ENCODE measurements around the gene ADAMTS6.

- TF ChIP-seq CTCF (IDR thresholded peaks at IDR 0.05) (no peak), EZH2 (IDR thresholded peaks at IDR 0.05; ENCODE audit: borderline replicate concordance, insufficient read depth, low read depth, low read length, poor library complexity, severe bottlenecking) (no peak)
These were observed 139.9 kb downstream of the ADAMTS6 start for GRCh38 chr5:65341835-65342234.
